Activated naive CD8-positive, alpha-beta T cell (primary cell): ENCODE results near the gene VAV2.

ENCODE experiments used
- H3K27ac Mint-ChIP-seq: one replicate; pipeline ENCODE4 v1.8.0; 2021; ENCODE audit warnings: mixed read lengths
- H3K27me3 Mint-ChIP-seq: one replicate; pipeline ENCODE4 v1.8.0; 2021; ENCODE audit warnings: mixed read lengths
- H3K36me3 Mint-ChIP-seq: one replicate; pipeline ENCODE4 v1.8.0; 2021; ENCODE audit warnings: mixed read lengths
- H3K4me1 Mint-ChIP-seq: one replicate; pipeline ENCODE4 v1.8.0; 2021; ENCODE audit warnings: low read depth, mixed read lengths
- H3K4me3 Mint-ChIP-seq: one replicate; pipeline ENCODE4 v1.8.0; 2021; ENCODE audit warnings: mild to moderate bottlenecking, mixed read lengths
- H3K9me3 Mint-ChIP-seq: one replicate; pipeline ENCODE4 v1.8.0; 2021; ENCODE audit warnings: low read depth, mixed read lengths

VAV2 gene

GRCh38 chr9:133951265-133951664 lies 40.9 kb downstream of the VAV2 start:
- H3K4me3 Mint-ChIP-seq, result no peak overlapping the region
- no peaks in the 10 kb centered on the region for H3K36me3 Mint-ChIP-seq
- H3K4me1 Mint-ChIP-seq, result peaks cover 16% of the 10 kb centered on the region
- H3K9me3 Mint-ChIP-seq, result no peaks in the 10 kb centered on the region
- no peaks in the 10 kb centered on the region for H3K27me3 Mint-ChIP-seq
- no peak overlapping the region for H3K27ac Mint-ChIP-seq

GRCh38 chr9:133950629-133951111 lies 41.5 kb downstream of the VAV2 start:
- Mint-ChIP-seq H3K4me1 (peaks cover 14% of the 10 kb centered on the region), H3K9me3 (no peaks in the 10 kb centered on the region), H3K27me3 (no peaks in the 10 kb centered on the region), H3K36me3 (no peaks in the 10 kb centered on the region), H3K27ac (no peak overlapping the region), H3K4me3 (no peak overlapping the region)

DNA sequence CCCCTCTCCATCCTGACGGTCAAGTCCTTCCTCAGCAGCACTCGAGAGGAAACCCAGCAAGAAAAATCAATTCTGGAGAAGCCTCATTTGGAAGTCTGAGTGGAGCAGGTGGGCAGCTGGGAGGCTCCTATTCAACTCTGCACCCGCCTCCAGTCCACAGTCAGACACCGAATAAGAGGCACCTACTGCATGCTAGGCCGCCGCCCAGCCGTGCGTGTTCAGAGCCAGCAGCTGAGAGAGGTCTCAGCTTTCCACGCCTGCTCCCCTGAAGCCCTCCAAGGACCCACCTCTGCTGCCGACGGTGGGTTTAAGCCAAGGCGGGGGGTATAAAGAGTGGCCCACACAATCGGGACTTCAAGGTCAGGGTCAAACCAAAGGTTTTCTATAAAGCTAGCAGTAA lies 41.9 kb downstream of the VAV2 start:
- H3K27ac Mint-ChIP-seq, result no peak overlapping the region
- H3K4me1 Mint-ChIP-seq, result peaks cover 13% of the 10 kb centered on the region
- no peaks in the 10 kb centered on the region for H3K36me3 Mint-ChIP-seq
- H3K27me3 Mint-ChIP-seq, result no peaks in the 10 kb centered on the region
- H3K9me3 Mint-ChIP-seq, result no peaks in the 10 kb centered on the region
- H3K4me3 Mint-ChIP-seq, result no peak overlapping the region

GRCh38 chr9:133949486-133950061 lies 42.5 kb downstream of the VAV2 start:
- peaks cover 9% of the 10 kb centered on the region for H3K4me1 Mint-ChIP-seq
- no peaks in the 10 kb centered on the region for H3K9me3 Mint-ChIP-seq
- H3K36me3 Mint-ChIP-seq, result no peaks in the 10 kb centered on the region
- H3K4me3 Mint-ChIP-seq, result no peak overlapping the region
- H3K27ac Mint-ChIP-seq, result no peak overlapping the region
- no peaks in the 10 kb centered on the region for H3K27me3 Mint-ChIP-seq

GRCh38 chr9:133948561-133949485 lies 43.3 kb downstream of the VAV2 start:
- H3K36me3 Mint-ChIP-seq, result no peaks in the 10 kb centered on the region
- no peak overlapping the region for H3K4me3 Mint-ChIP-seq
- peaks cover 1% of the 10 kb centered on the region for H3K4me1 Mint-ChIP-seq
- H3K9me3 Mint-ChIP-seq, result no peaks in the 10 kb centered on the region
- H3K27ac Mint-ChIP-seq, result no peak overlapping the region
- H3K27me3 Mint-ChIP-seq, result no peaks in the 10 kb centered on the region

- Mint-ChIP-seq H3K27ac (no peak overlapping the region), H3K4me3 (no peak overlapping the region)
Observed at GRCh38 chr9:133948131-133948530, 44.0 kb downstream of the VAV2 start.

GRCh38 chr9:133946840-133947486 lies 45.2 kb downstream of the VAV2 start:
- H3K4me3 Mint-ChIP-seq, result no peak overlapping the region
- no peak overlapping the region for H3K27ac Mint-ChIP-seq
- no peaks in the 10 kb centered on the region for H3K36me3 Mint-ChIP-seq
- H3K27me3 Mint-ChIP-seq, result no peaks in the 10 kb centered on the region
- no peaks in the 10 kb centered on the region for H3K4me1 Mint-ChIP-seq
- H3K9me3 Mint-ChIP-seq, result no peaks in the 10 kb centered on the region

More at GRCh38 chr9:133948131-133948530, 44.0 kb downstream of the VAV2 start:
- H3K4me1 Mint-ChIP-seq, result no peaks in the 10 kb centered on the region
- H3K36me3 Mint-ChIP-seq, result no peaks in the 10 kb centered on the region
- H3K9me3 Mint-ChIP-seq, result no peaks in the 10 kb centered on the region
- H3K27me3 Mint-ChIP-seq, result no peaks in the 10 kb centered on the region

GRCh38 chr9:133945977-133946753 lies 46.0 kb downstream of the VAV2 start:
- Mint-ChIP-seq H3K27me3 (no peaks in the 10 kb centered on the region), H3K36me3 (no peaks in the 10 kb centered on the region), H3K4me1 (no peaks in the 10 kb centered on the region), H3K27ac (no peak overlapping the region), H3K4me3 (no peak overlapping the region), H3K9me3 (no peaks in the 10 kb centered on the region)

- Mint-ChIP-seq H3K27ac (no peak overlapping the region), H3K4me1 (no peaks in the 10 kb centered on the region), H3K9me3 (no peaks in the 10 kb centered on the region)
Observed at GRCh38 chr9:133945314-133945975, 46.7 kb downstream of the VAV2 start.

GRCh38 chr9:133944746-133945135 lies 47.4 kb downstream of the VAV2 start:
- Mint-ChIP-seq H3K4me1 (no peaks in the 10 kb centered on the region), H3K4me3 (no peak overlapping the region), H3K27me3 (no peaks in the 10 kb centered on the region), H3K36me3 (no peaks in the 10 kb centered on the region), H3K27ac (no peak overlapping the region), H3K9me3 (no peaks in the 10 kb centered on the region)

More at GRCh38 chr9:133945314-133945975, 46.7 kb downstream of the VAV2 start:
- Mint-ChIP-seq H3K36me3 (no peaks in the 10 kb centered on the region), H3K27me3 (no peaks in the 10 kb centered on the region), H3K4me3 (no peak overlapping the region)

GRCh38 chr9:133943781-133944745 lies 48.1 kb downstream of the VAV2 start:
- Mint-ChIP-seq H3K4me3 (no peak overlapping the region), H3K27me3 (no peaks in the 10 kb centered on the region), H3K36me3 (no peaks in the 10 kb centered on the region), H3K4me1 (no peaks in the 10 kb centered on the region), H3K27ac (no peak overlapping the region), H3K9me3 (no peaks in the 10 kb centered on the region)

DNA sequence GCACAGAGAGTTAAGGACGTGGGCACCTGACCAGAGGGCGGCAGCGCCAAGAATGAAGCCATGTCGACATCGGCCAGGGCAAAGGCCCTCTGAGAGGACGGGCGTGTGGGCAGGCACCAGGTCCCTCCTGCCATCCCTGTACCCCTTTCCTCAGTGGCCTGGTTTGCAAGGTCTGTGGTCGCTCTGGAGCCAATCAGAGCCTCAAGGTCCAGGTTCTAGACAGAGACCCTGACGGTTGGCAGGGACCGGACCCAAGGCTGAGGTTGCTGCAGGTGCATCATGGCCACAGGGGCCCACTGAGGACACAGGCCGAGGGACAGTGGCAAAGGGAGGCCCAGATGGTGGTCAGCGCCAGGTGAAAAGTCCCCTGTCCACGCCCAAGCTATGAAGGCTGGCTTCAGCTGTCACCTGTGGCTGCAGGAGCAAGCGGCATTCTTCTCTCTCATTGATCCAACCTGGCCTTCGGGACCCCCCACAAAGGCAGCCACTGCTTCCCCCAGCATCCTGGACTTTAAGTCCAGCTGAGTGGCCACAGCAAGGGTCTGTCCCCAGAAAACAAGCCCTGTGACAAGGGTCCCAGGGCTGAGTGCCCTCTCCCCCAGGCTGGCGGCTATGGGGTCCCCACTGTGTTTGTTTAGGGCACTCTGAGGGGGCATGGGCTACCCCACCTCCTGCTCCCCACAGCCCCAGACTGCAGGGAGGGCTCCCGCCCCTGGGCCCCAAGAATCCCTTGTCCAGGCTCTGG lies 48.9 kb downstream of the VAV2 start:
- H3K27ac Mint-ChIP-seq, result no peak overlapping the region
- H3K27me3 Mint-ChIP-seq, result no peaks in the 10 kb centered on the region
- H3K4me3 Mint-ChIP-seq, result no peak overlapping the region
- H3K36me3 Mint-ChIP-seq, result no peaks in the 10 kb centered on the region
- no peaks in the 10 kb centered on the region for H3K4me1 Mint-ChIP-seq
- H3K9me3 Mint-ChIP-seq, result no peaks in the 10 kb centered on the region
